K562 (cell line): ENCODE measurements around the gene LRRC1. TPM values are rescaled to one million over a fixed set of nuclear protein-coding genes. Genes with fewer than 3 reads are reported as not detected.

Experiments
- ATAC-seq: fragments of 200-7000 bp; cut with Tn5 transposase; 3 replicates; pipeline ENCODE4 v1.9.1; 2020; ENCODE audit warnings: moderate library complexity
- BruUV-seq: library from RNA; stranded (reverse); fragments of 400-500 nt; replicated peaks from 2 replicates; lab custom pipeline; 2021; lab: Mats Ljungman, UMichigan
- CTCF ChIA-PET: fragments of 300-600 bp; formaldehyde crosslinking; extraction: SDS; loops from one replicate; lab custom pipeline; 2021; ENCODE audit warnings: low intra/inter-chr PET ratio; lab: Yijun Ruan, JAX
- POLR2A ChIA-PET: fragments of 300-600, 350-650 bp; sonication (Branson Sonifier 250); formaldehyde crosslinking; extraction: SDS; loops from one replicate; lab custom pipeline; 2021; ENCODE audit warnings: antibody characterized with exemption, inconsistent platforms; lab: Yijun Ruan, JAX
- DNase-seq, 4 experiments: peaks; one replicate each; pipeline versions ENCODE4 v3.0.0 to v3.0.0-alpha.2; 2011 to 2018; ENCODE audit warnings: low spot score in 3 of 4, mixed read lengths in 3 of 4; ENCODE audit errors: extremely low read depth in 1 of 4
- FAIRE-seq: peaks from 2 replicates; lab custom pipeline; 2011; peaks lifted over from hg19 to GRCh38; lab: Jason Lieb, UNC
- H2AFZ ChIP-seq: 2 replicates; pipeline ENCODE4 v1.6.0; 2011; ENCODE audit warnings: low read depth, low read length, control low read depth, inconsistent platforms
- H3K27ac ChIP-seq: fragments of 200-600 bp; 3 replicates; pipeline ENCODE4 v1.8.0; 2011; ENCODE audit warnings: low read depth, mild to moderate bottlenecking, control low read depth, inconsistent platforms, low read length, moderate library complexity, mixed read lengths; ENCODE audit errors: extremely low read depth
- H3K27me3 ChIP-seq, 2 experiments: fragments of 300-600 bp in 1 of 2; 2 replicates in 1 of 2; 3 replicates in 1 of 2; pipeline versions ENCODE4 v1.6.0 to v1.8.0; 2011; ENCODE audit warnings: inconsistent platforms in 2 of 2, low read length in 2 of 2, mild to moderate bottlenecking in 1 of 2, mixed read lengths in 1 of 2, moderate library complexity in 1 of 2; ENCODE audit not compliant: control insufficient read depth in 2 of 2, insufficient read depth in 2 of 2
- H3K36me3 ChIP-seq: fragments of 300-600 bp; 3 replicates; pipeline ENCODE4 v1.8.0; 2011; ENCODE audit warnings: mild to moderate bottlenecking, low read length, inconsistent platforms; ENCODE audit not compliant: control insufficient read depth, insufficient read depth
- H3K4me1 ChIP-seq, 2 experiments: fragments of 200-600 bp in 1 of 2; replicated peaks in 1 of 2; 2 replicates in 1 of 2; 3 replicates in 1 of 2; pipeline versions ENCODE4 v1.5.1 to v1.8.0; 2011; ENCODE audit warnings: inconsistent platforms in 2 of 2, low read length in 2 of 2, mild to moderate bottlenecking in 1 of 2, mixed read lengths in 1 of 2, moderate library complexity in 1 of 2; ENCODE audit not compliant: control insufficient read depth in 2 of 2, insufficient read depth in 2 of 2
- H3K4me2 ChIP-seq: 2 replicates; pipeline ENCODE4 v1.6.1; 2011; ENCODE audit warnings: low read length, control low read depth, inconsistent platforms, mixed read lengths; ENCODE audit not compliant: insufficient read depth
- H3K4me3 ChIP-seq: fragments of 200-600 bp; sonication (generic), shearing (Covaris generic); 2 replicates; pipeline ENCODE4 v1.5.1; 2016; ENCODE audit warnings: control low read depth, inconsistent platforms
- H3K79me2 ChIP-seq: fragments of 200-600 bp; 3 replicates; pipeline ENCODE4 v1.8.0; 2011; ENCODE audit warnings: low read length, inconsistent platforms; ENCODE audit not compliant: control insufficient read depth, insufficient read depth
- H3K9ac ChIP-seq, 2 experiments: 2 replicates each; pipeline versions ENCODE4 v1.6.0 to v1.6.1; 2011; ENCODE audit warnings: low read depth in 2 of 2, low read length in 2 of 2, control low read depth in 1 of 2, inconsistent platforms in 1 of 2, mild to moderate bottlenecking in 1 of 2, mixed read lengths in 1 of 2; ENCODE audit not compliant: insufficient read depth in 1 of 2
- H3K9me1 ChIP-seq: one replicate; pipeline ENCODE4 v1.6.0; 2011; ENCODE audit warnings: inconsistent platforms, mild to moderate bottlenecking, low read length, moderate library complexity; ENCODE audit not compliant: control insufficient read depth, insufficient read depth
- H3K9me3 ChIP-seq: replicated peaks from 2 replicates; pipeline ENCODE4 v1.5.1; 2011; ENCODE audit warnings: low read depth, low read length, inconsistent platforms; ENCODE audit not compliant: control insufficient read depth, insufficient read depth
- H4K20me1 ChIP-seq: replicated peaks from 2 replicates; pipeline ENCODE4 v1.6.1; 2011; ENCODE audit warnings: low read length, inconsistent platforms, mixed read lengths; ENCODE audit not compliant: control insufficient read depth, insufficient read depth
- EP300 ChIP-seq: IDR thresholded peaks from 2 replicates; pipeline ENCODE4 v1.6.1; 2012; ENCODE audit warnings: low read length, improper control_type of control experiment
- POLR3G ChIP-seq: IDR thresholded peaks from 2 replicates; pipeline ENCODE4 v1.6.1; 2011; ENCODE audit not compliant: insufficient read length, insufficient replicate concordance; ENCODE audit errors: extremely low read depth
- RBBP5 ChIP-seq: fragments of 200-600 bp; sonication (generic); IDR thresholded peaks from 2 replicates; pipeline ENCODE4 v1.6.1; 2012; ENCODE audit warnings: borderline replicate concordance, mild to moderate bottlenecking, low read length, control low read depth, inconsistent platforms; ENCODE audit not compliant: insufficient read depth, poor library complexity, severe bottlenecking
- RBM22 ChIP-seq: fragments of 200-400 bp; formaldehyde crosslinking; IDR thresholded peaks from 2 replicates; pipeline ENCODE4 v1.6.1; 2018; ENCODE audit warnings: low read length, low read depth; ENCODE audit not compliant: poor library complexity, severe bottlenecking
- TAF9B ChIP-seq: fragments of 450-650 bp; IDR thresholded peaks from 2 replicates; pipeline ENCODE4 v1.6.1; 2018; ENCODE audit warnings: mild to moderate bottlenecking; ENCODE audit not compliant: partially characterized antibody
- TEAD2 ChIP-seq: fragments of 450-650 bp; IDR thresholded peaks from 2 replicates; pipeline ENCODE4 v1.6.1; 2016; ENCODE audit warnings: missing genetic modification characterization, control low read depth, missing compliant biosample characterization
- YY1 ChIP-seq, 3 experiments: IDR thresholded peaks; 2 replicates each; pipeline ENCODE4 v1.6.1; 2011; ENCODE audit warnings: low read length in 2 of 3, mild to moderate bottlenecking in 2 of 3, moderate library complexity in 2 of 3, borderline replicate concordance in 1 of 3, control low read depth in 1 of 3, low read depth in 1 of 3; ENCODE audit not compliant: insufficient read depth in 3 of 3, insufficient replicate concordance in 2 of 3, control insufficient read depth in 1 of 3, insufficient read length in 1 of 3; ENCODE audit errors: extremely low read depth in 1 of 3
- ZNF143 ChIP-seq: sonication (generic); formaldehyde crosslinking; IDR thresholded peaks from 2 replicates; pipeline ENCODE4 v1.9.0; 2022; ENCODE audit warnings: mild to moderate bottlenecking, missing genetic modification reagents
- ZNF311 ChIP-seq: fragments of 250-450 bp; sonication (Bioruptor Pico); IDR thresholded peaks from 2 replicates; pipeline ENCODE4 v1.4.0; 2020; ENCODE audit warnings: mild to moderate bottlenecking, moderate library complexity
- ZNF75A ChIP-seq: fragments of 450-650 bp; formaldehyde crosslinking; IDR thresholded peaks from 2 replicates; pipeline ENCODE4 v1.4.0; 2020; ENCODE audit warnings: mild to moderate bottlenecking
- WGBS: fragments of 100-300 bp; shearing (Covaris generic); methylation state at CpG from one replicate; pipeline ENCODE4 v1.1.6; 2016; ENCODE audit warnings: low coverage, mixed read lengths; ENCODE audit not compliant: insufficient coverage; ENCODE audit errors: missing lambda C conversion rate; 5-methylcytosine and 5-hydroxymethylcytosine counted together
- in situ Hi-C: fragments of 300-500 bp; cut with MboI; formaldehyde crosslinking; loops from 4 replicates; pipeline ENCODE4 v1.15.0; 2018; ENCODE audit warnings: inconsistent platforms, mixed read lengths
- intact Hi-C: fragments of 100-400 bp; cut with micrococcal nuclease; formaldehyde crosslinking; loops from 2 replicates; pipeline ENCODE4 v1.14.2; 2022
- polyA plus RNA-seq, 8 experiments: library from polyadenylated mRNA; depleted of rRNA in 4 of 8; stranded (reverse) in 5 of 8; unstranded in 3 of 8; fragments of >200 nt; fragmentation: Nextera tagmentation in 2 of 8; fragmentation: Illumina TruSeq in 1 of 8; extraction: Ambion mirVana in 2 of 8; extraction: Trizol in 1 of 8; gene quantifications; 2 replicates each; pipeline versions ENCODE4 v1.2.1 to v1.2.3, GENCODE V29; 2011 to 2014; ENCODE audit warnings: inconsistent platforms in 1 of 8, missing spikeins in 1 of 8
- total RNA-seq, 7 experiments: library from RNA; depleted of rRNA in 6 of 7; stranded (reverse); fragments of >200 nt in 6 of 7; fragmentation: Illumina TruSeq in 2 of 7; extraction: Trizol in 2 of 7; gene quantifications; 2 replicates each; pipeline versions ENCODE4 v1.2.1 to v1.2.3, GENCODE V29; 2011 to 2021; ENCODE audit warnings: low replicate concordance in 1 of 7
- TF ChIP-seq, protein P1 (sequence below): sonication (generic); formaldehyde crosslinking; IDR thresholded peaks from 2 replicates; pipeline ENCODE4 v1.8.1; 2023; ENCODE audit warnings: mild to moderate bottlenecking, missing genetic modification reagents, moderate library complexity
- TF ChIP-seq, protein P2 (sequence below): sonication (generic); formaldehyde crosslinking; IDR thresholded peaks from 2 replicates; pipeline ENCODE4 v1.8.1; 2022; ENCODE audit warnings: missing genetic modification reagents

The LRRC1 gene
- total and polyA plus RNA-seq, 9 of the 15 experiments (the other 6 are each of a cell fraction or from before 2014, with no cell fraction given): not detected

DNA sequence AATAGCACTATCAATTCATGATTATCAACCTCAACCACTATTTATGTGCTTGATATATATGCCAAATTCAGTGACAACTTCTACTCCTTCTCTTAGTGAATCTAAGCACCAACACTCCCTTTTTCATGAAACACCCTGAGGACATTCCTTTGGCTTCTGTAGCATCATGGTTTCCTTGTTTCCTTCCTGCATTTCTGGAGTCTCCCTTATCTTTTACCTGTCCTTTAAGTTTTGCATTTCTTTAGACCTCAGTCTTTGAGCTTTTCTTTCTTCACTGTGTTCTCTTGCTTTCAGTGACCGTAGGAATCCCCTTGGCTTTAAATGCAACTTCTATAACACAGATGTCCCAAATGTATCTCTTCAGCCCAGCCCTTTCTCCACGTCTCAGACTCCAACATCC lies 172.6 kb downstream of the LRRC1 start:
- no peaks in the 10 kb centered on the region for H3K9me1 ChIP-seq
- no peak overlapping the region for H3K27ac ChIP-seq
- H3K4me2 ChIP-seq: no peak overlapping the region
- H3K36me3 ChIP-seq: no peaks in the 10 kb centered on the region
- TF ChIP-seq RBM22 (no peak), ZNF75A (no peak), RBBP5 (no peak), YY1 (IDR thresholded peaks at IDR 0.05; ENCODE audit: borderline replicate concordance in 1 of 3, control insufficient read depth in 1 of 3, extremely low read depth in 1 of 3, insufficient read depth in 3 of 3, insufficient read length in 1 of 3, insufficient replicate concordance in 2 of 3, low read depth in 1 of 3, low read length in 2 of 3) (no peak), ZNF143 (no peak), POLR3G (no peak), EP300 (no peak), TAF9B (no peak), ZNF311 (CRISPR knock-in tag) (no peak), TEAD2 (tag) (no peak)
- TF ChIP-seq, protein P1, sequence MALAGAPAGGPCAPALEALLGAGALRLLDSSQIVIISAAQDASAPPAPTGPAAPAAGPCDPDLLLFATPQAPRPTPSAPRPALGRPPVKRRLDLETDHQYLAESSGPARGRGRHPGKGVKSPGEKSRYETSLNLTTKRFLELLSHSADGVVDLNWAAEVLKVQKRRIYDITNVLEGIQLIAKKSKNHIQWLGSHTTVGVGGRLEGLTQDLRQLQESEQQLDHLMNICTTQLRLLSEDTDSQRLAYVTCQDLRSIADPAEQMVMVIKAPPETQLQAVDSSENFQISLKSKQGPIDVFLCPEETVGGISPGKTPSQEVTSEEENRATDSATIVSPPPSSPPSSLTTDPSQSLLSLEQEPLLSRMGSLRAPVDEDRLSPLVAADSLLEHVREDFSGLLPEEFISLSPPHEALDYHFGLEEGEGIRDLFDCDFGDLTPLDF (CRISPR knock-in tag): no peak
- TF ChIP-seq, protein P2, sequence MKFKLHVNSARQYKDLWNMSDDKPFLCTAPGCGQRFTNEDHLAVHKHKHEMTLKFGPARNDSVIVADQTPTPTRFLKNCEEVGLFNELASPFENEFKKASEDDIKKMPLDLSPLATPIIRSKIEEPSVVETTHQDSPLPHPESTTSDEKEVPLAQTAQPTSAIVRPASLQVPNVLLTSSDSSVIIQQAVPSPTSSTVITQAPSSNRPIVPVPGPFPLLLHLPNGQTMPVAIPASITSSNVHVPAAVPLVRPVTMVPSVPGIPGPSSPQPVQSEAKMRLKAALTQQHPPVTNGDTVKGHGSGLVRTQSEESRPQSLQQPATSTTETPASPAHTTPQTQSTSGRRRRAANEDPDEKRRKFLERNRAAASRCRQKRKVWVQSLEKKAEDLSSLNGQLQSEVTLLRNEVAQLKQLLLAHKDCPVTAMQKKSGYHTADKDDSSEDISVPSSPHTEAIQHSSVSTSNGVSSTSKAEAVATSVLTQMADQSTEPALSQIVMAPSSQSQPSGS (CRISPR knock-in tag): no peak
- no peaks in the 10 kb centered on the region for H3K79me2 ChIP-seq
- no peak overlapping the region for H2AFZ ChIP-seq
- no peak overlapping the region for H3K4me3 ChIP-seq
- WGBS: 0% methylated on average over 2 of the region's 2 CpGs
- no peaks in the 10 kb centered on the region for H3K4me1 ChIP-seq
- intact Hi-C loops (no loop called here), in situ Hi-C loops (no loop called here)
- POLR2A ChIA-PET: no interaction called here
- CTCF ChIA-PET: no interaction called here
- H3K27me3 ChIP-seq: no peaks in the 10 kb centered on the region
- H3K9me3 ChIP-seq: no peaks in the 10 kb centered on the region
- H4K20me1 ChIP-seq: no peaks in the 10 kb centered on the region
- no TSS peak for BruUV-seq
- FAIRE-seq (no peak), ATAC-seq (no peak), DNase-seq (no peak)
- H3K9ac ChIP-seq: no peak overlapping the region
